HEK293 (cell line): Measurements from ENCODE around the gene ACTR3.

Source experiments
- KLF16 ChIP-seq: fragments of 450-650 bp; formaldehyde crosslinking; IDR thresholded peaks from 2 replicates; pipeline ENCODE4 v1.5.1; 2017; ENCODE audit warnings: missing biosample characterization, missing genetic modification characterization
- OSR2 ChIP-seq: fragments of 450-650 bp; formaldehyde crosslinking; IDR thresholded peaks from 2 replicates; pipeline ENCODE4 v1.5.1; 2016; ENCODE audit warnings: missing biosample characterization, missing genetic modification characterization
- RBAK ChIP-seq: fragments of 450-650 bp; formaldehyde crosslinking; IDR thresholded peaks from 2 replicates; pipeline ENCODE4 v1.5.1; 2016; ENCODE audit warnings: missing biosample characterization, missing genetic modification characterization
- ZNF292 ChIP-seq: fragments of 450-650 bp; formaldehyde crosslinking; IDR thresholded peaks from 2 replicates; pipeline ENCODE4 v1.5.1; 2016; ENCODE audit warnings: low read depth, missing biosample characterization, missing genetic modification characterization, borderline replicate concordance
- ZNF335 ChIP-seq: fragments of 450-650 bp; formaldehyde crosslinking; conservative IDR thresholded peaks from 2 replicates; pipeline ENCODE4 v1.5.1; 2016; ENCODE audit warnings: missing biosample characterization, missing genetic modification characterization
- ZNF423 ChIP-seq: fragments of 450-650 bp; formaldehyde crosslinking; IDR thresholded peaks from 2 replicates; pipeline ENCODE4 v1.5.1; 2016; ENCODE audit warnings: missing biosample characterization, missing genetic modification characterization
- ZNF530 ChIP-seq: fragments of 450-650 bp; formaldehyde crosslinking; IDR thresholded peaks from 2 replicates; pipeline ENCODE4 v1.5.1; 2016; ENCODE audit warnings: low read depth, missing biosample characterization, missing genetic modification characterization
- ZNF654 ChIP-seq: fragments of 450-650 bp; formaldehyde crosslinking; IDR thresholded peaks from 2 replicates; pipeline ENCODE4 v1.5.1; 2016; ENCODE audit warnings: low read depth, missing biosample characterization, missing genetic modification characterization
- ZNF785 ChIP-seq: fragments of 450-650 bp; formaldehyde crosslinking; IDR thresholded peaks from 2 replicates; pipeline ENCODE4 v1.5.1; 2016; ENCODE audit warnings: missing biosample characterization, missing genetic modification characterization
- ZNF792 ChIP-seq: fragments of 450-650 bp; formaldehyde crosslinking; IDR thresholded peaks from 2 replicates; pipeline ENCODE4 v1.5.1; 2016; ENCODE audit warnings: missing biosample characterization, missing genetic modification characterization
- ZNF837 ChIP-seq: fragments of 450-650 bp; formaldehyde crosslinking; IDR thresholded peaks from 2 replicates; pipeline ENCODE4 v1.5.1; 2016; ENCODE audit warnings: missing biosample characterization, missing genetic modification characterization
- TF ChIP-seq, protein P1 (sequence below): fragments of 450-650 bp; formaldehyde crosslinking; IDR thresholded peaks from 2 replicates; pipeline ENCODE4 v1.5.1; 2016; ENCODE audit warnings: missing biosample characterization, missing genetic modification characterization

DNA sequence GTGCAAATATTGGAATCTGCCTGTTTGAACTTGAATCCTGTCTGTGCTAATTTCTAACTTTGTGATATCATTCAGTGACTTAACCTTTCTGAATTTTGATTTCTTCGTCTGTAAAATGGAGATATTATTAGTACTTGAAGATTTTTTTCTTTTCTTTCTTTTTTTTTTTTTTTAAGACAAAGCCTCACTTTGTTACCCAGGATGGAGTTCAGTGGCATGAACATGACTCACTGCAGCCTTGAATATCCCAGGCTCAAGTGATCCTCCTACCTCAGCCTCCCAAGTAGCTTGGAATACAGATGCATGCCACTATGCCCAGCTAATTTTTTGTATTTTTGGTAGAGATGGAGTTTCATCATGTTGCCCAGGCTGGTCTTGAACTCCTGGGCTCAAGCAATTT is 28.3 kb downstream of the ACTR3 start:
- no peak for TF ChIP-seq ZNF654
- no peak for TF ChIP-seq OSR2 (tag by site-specific recombination)
- TF ChIP-seq ZNF785 (tag by site-specific recombination), result no peak
- no peak for TF ChIP-seq ZNF335 (tag by site-specific recombination)
- no peak for TF ChIP-seq KLF16 (tag by site-specific recombination)
- TF ChIP-seq, protein P1, sequence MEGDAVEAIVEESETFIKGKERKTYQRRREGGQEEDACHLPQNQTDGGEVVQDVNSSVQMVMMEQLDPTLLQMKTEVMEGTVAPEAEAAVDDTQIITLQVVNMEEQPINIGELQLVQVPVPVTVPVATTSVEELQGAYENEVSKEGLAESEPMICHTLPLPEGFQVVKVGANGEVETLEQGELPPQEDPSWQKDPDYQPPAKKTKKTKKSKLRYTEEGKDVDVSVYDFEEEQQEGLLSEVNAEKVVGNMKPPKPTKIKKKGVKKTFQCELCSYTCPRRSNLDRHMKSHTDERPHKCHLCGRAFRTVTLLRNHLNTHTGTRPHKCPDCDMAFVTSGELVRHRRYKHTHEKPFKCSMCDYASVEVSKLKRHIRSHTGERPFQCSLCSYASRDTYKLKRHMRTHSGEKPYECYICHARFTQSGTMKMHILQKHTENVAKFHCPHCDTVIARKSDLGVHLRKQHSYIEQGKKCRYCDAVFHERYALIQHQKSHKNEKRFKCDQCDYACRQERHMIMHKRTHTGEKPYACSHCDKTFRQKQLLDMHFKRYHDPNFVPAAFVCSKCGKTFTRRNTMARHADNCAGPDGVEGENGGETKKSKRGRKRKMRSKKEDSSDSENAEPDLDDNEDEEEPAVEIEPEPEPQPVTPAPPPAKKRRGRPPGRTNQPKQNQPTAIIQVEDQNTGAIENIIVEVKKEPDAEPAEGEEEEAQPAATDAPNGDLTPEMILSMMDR, result no peak
- no peak for TF ChIP-seq ZNF837 (tag by site-specific recombination)
- TF ChIP-seq ZNF792, result no peak
- TF ChIP-seq ZNF423 (tag by site-specific recombination), result no peak
- no peak for TF ChIP-seq ZNF530 (tag by site-specific recombination)
- TF ChIP-seq RBAK (tag by site-specific recombination), result no peak
- TF ChIP-seq ZNF292 (tag by site-specific recombination), result no peak
